ENCODE results near the gene TAF11L3.
"Not testable (repeated sequence)": the region's sequence is repeated elsewhere in the genome, so short reads cannot be mapped to it uniquely, and the experiment has no call there.

TAF11L3 gene

GRCh38 chr5:17497446-17497845 lies 20.7 kb upstream of the TAF11L3 start:
- Histone ChIP-seq H3K27ac (ENCODE audit: low read depth, low read length) (no peak overlapping the region), H3K36me3 (ENCODE audit: insufficient read depth, low read length) (no peaks in the 10 kb centered on the region), H3K27me3 (ENCODE audit: insufficient read depth, low read length) (no peaks in the 10 kb centered on the region), H3K4me1 (ENCODE audit: control insufficient read depth, insufficient read depth, low read length, unreplicated experiment) (no peaks in the 10 kb centered on the region), H3K79me2 (ENCODE audit: control insufficient read depth, insufficient read depth, low read length, unreplicated experiment) (no peaks in the 10 kb centered on the region), H3K4me3 (ENCODE audit: low read depth, low read length) (no peak overlapping the region), H2AFZ (ENCODE audit: low read length, unreplicated experiment) (no peak overlapping the region)

GRCh38 chr5:17497931-17498330 lies 20.2 kb upstream of the TAF11L3 start, which contains the start of gene TAF11L2:
TAF11L2 (plus strand) TSS chr5:17498231.
- not testable (repeated sequence) for H3K27me3 ChIP-seq (ENCODE audit: insufficient read depth, low read length); H3K79me2 ChIP-seq (ENCODE audit: control insufficient read depth, insufficient read depth, low read length, unreplicated experiment); H3K4me3 ChIP-seq (ENCODE audit: low read depth, low read length); H3K4me1 ChIP-seq (ENCODE audit: control insufficient read depth, insufficient read depth, low read length, unreplicated experiment); H3K27ac ChIP-seq (ENCODE audit: low read depth, low read length); H2AFZ ChIP-seq (ENCODE audit: low read length, unreplicated experiment); H3K36me3 ChIP-seq (ENCODE audit: insufficient read depth, low read length)

GRCh38 chr5:17511775-17512325 lies 6.3 kb upstream of the TAF11L3 start:
- H3K27ac ChIP-seq (ENCODE audit: low read depth, low read length), result no peak overlapping the region
- H3K27me3 ChIP-seq (ENCODE audit: insufficient read depth, low read length), result peaks cover 9% of the 10 kb centered on the region; the same call in 1 of the 2 replicates
- no peaks in the 10 kb centered on the region for H3K4me1 ChIP-seq (ENCODE audit: control insufficient read depth, insufficient read depth, low read length, unreplicated experiment)
- no peaks in the 10 kb centered on the region for H3K79me2 ChIP-seq (ENCODE audit: control insufficient read depth, insufficient read depth, low read length, unreplicated experiment)
- H3K36me3 ChIP-seq (ENCODE audit: insufficient read depth, low read length), result no peaks in the 10 kb centered on the region
- no peak overlapping the region for H2AFZ ChIP-seq (ENCODE audit: low read length, unreplicated experiment)
- H3K4me3 ChIP-seq (ENCODE audit: low read depth, low read length), result no peak overlapping the region

DNA sequence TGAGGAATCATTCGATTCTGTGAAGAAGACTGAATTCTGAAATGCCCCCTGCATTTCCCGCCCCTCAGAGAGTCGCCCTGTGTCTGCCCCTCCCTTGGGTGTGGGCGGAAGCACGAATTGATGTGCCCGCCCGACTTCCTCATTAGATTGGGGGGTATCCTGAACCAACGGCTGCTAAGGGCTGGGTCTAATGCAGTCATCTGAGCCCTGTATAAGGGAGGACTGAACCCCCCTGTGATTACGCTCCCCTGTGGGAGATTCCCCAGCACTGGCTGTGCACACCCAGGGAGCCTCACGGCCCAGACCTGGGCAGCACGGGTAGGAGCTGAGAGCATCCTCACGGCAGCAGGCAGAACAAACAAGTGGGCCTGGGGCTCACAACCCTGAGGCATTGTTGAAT lies 641 bp upstream of the TAF11L3 start:
- H3K27me3 ChIP-seq (ENCODE audit: insufficient read depth, low read length); H3K79me2 ChIP-seq (ENCODE audit: control insufficient read depth, insufficient read depth, low read length, unreplicated experiment); H2AFZ ChIP-seq (ENCODE audit: low read length, unreplicated experiment); H3K4me3 ChIP-seq (ENCODE audit: low read depth, low read length); H3K4me1 ChIP-seq (ENCODE audit: control insufficient read depth, insufficient read depth, low read length, unreplicated experiment); H3K36me3 ChIP-seq (ENCODE audit: insufficient read depth, low read length); H3K27ac ChIP-seq (ENCODE audit: low read depth, low read length): not testable (repeated sequence)

- not testable (repeated sequence) for H3K79me2 ChIP-seq (ENCODE audit: control insufficient read depth, insufficient read depth, low read length, unreplicated experiment); H2AFZ ChIP-seq (ENCODE audit: low read length, unreplicated experiment); H3K4me3 ChIP-seq (ENCODE audit: low read depth, low read length); H3K27me3 ChIP-seq (ENCODE audit: insufficient read depth, low read length); H3K27ac ChIP-seq (ENCODE audit: low read depth, low read length); H3K4me1 ChIP-seq (ENCODE audit: control insufficient read depth, insufficient read depth, low read length, unreplicated experiment); H3K36me3 ChIP-seq (ENCODE audit: insufficient read depth, low read length)
These were observed 1.3 kb downstream of the TAF11L3 start for GRCh38 chr5:17519508-17519907.

DNA sequence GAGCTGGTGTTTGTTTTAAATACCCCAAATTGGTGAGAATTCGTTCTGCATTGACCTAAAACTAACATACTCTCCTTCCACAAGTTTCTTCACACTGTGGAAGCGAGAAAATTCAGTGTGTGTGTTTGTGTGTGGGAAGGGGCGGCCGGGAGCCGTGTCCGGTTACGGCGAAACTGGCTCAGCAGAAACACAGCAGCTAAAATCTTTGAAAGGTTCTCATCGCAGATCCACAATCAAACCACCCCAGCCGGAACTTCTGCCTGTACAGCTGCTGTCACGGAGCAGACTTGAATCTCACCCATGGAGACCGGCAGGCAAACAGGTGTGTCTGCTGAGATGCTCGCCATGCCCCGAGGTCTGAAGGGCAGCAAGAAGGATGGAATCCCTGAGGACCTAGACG lies 3.3 kb downstream of the TAF11L3 start, which contains the start of gene TAF11L4:
TSS of gene TAF11L4 (plus strand) at position 301 of the 400 bp plus-strand sequence.
- H2AFZ ChIP-seq (ENCODE audit: low read length, unreplicated experiment); H3K27me3 ChIP-seq (ENCODE audit: insufficient read depth, low read length); H3K27ac ChIP-seq (ENCODE audit: low read depth, low read length); H3K4me3 ChIP-seq (ENCODE audit: low read depth, low read length); H3K36me3 ChIP-seq (ENCODE audit: insufficient read depth, low read length); H3K79me2 ChIP-seq (ENCODE audit: control insufficient read depth, insufficient read depth, low read length, unreplicated experiment); H3K4me1 ChIP-seq (ENCODE audit: control insufficient read depth, insufficient read depth, low read length, unreplicated experiment): not testable (repeated sequence)

DNA sequence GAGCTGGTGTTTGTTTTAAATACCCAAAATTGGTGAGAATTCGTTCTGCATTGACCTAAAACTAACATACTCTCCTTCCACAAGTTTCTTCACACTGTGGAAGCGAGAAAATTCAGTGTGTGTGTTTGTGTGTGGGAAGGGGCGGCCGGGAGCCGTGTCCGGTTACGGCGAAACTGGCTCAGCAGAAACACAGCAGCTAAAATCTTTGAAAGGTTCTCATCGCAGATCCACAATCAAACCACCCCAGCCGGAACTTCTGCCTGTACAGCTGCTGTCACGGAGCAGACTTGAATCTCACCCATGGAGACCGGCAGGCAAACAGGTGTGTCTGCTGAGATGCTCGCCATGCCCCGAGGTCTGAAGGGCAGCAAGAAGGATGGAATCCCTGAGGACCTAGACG lies 6.8 kb downstream of the TAF11L3 start, which contains the start of gene TAF11L5:
TSS of gene TAF11L5 (plus strand) at position 301 of the 400 bp plus-strand sequence.
- H3K4me3 ChIP-seq (ENCODE audit: low read depth, low read length); H3K27ac ChIP-seq (ENCODE audit: low read depth, low read length); H2AFZ ChIP-seq (ENCODE audit: low read length, unreplicated experiment): not testable (repeated sequence)

GRCh38 chr5:17526504-17526903 lies 8.3 kb downstream of the TAF11L3 start:
- not testable (repeated sequence) for H3K27ac ChIP-seq (ENCODE audit: low read depth, low read length); H3K27me3 ChIP-seq (ENCODE audit: insufficient read depth, low read length)

More for the DNA sequence above, 6.8 kb downstream of the TAF11L3 start, which contains the start of gene TAF11L5:
- not testable (repeated sequence) for H3K4me1 ChIP-seq (ENCODE audit: control insufficient read depth, insufficient read depth, low read length, unreplicated experiment); H3K27me3 ChIP-seq (ENCODE audit: insufficient read depth, low read length); H3K79me2 ChIP-seq (ENCODE audit: control insufficient read depth, insufficient read depth, low read length, unreplicated experiment); H3K36me3 ChIP-seq (ENCODE audit: insufficient read depth, low read length)

DNA sequence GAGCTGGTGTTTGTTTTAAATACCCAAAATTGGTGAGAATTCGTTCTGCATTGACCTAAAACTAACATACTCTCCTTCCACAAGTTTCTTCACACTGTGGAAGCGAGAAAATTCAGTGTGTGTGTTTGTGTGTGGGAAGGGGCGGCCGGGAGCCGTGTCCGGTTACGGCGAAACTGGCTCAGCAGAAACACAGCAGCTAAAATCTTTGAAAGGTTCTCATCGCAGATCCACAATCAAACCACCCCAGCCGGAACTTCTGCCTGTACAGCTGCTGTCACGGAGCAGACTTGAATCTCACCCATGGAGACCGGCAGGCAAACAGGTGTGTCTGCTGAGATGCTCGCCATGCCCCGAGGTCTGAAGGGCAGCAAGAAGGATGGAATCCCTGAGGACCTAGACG lies 10.2 kb downstream of the TAF11L3 start, which contains the start of gene TAF11L6:
TSS of gene TAF11L6 (plus strand) at position 301 of the 400 bp plus-strand sequence.
- not testable (repeated sequence) for H3K27ac ChIP-seq (ENCODE audit: low read depth, low read length); H3K4me1 ChIP-seq (ENCODE audit: control insufficient read depth, insufficient read depth, low read length, unreplicated experiment); H3K4me3 ChIP-seq (ENCODE audit: low read depth, low read length)

More at GRCh38 chr5:17526504-17526903, 8.3 kb downstream of the TAF11L3 start:
- not testable (repeated sequence) for H2AFZ ChIP-seq (ENCODE audit: low read length, unreplicated experiment); H3K36me3 ChIP-seq (ENCODE audit: insufficient read depth, low read length); H3K79me2 ChIP-seq (ENCODE audit: control insufficient read depth, insufficient read depth, low read length, unreplicated experiment); H3K4me1 ChIP-seq (ENCODE audit: control insufficient read depth, insufficient read depth, low read length, unreplicated experiment); H3K4me3 ChIP-seq (ENCODE audit: low read depth, low read length)

More for the DNA sequence above, 10.2 kb downstream of the TAF11L3 start, which contains the start of gene TAF11L6:
- not testable (repeated sequence) for H3K79me2 ChIP-seq (ENCODE audit: control insufficient read depth, insufficient read depth, low read length, unreplicated experiment); H3K36me3 ChIP-seq (ENCODE audit: insufficient read depth, low read length); H3K27me3 ChIP-seq (ENCODE audit: insufficient read depth, low read length); H2AFZ ChIP-seq (ENCODE audit: low read length, unreplicated experiment)

Measured in ACC112 (cell line).